PC-3 (cell line): ENCODE measurements around the gene FBXO31.

ENCODE experiments used
- EZH2phosphoT487 ChIP-seq: fragments of 300-600 bp; sonication (generic); IDR thresholded peaks from 2 replicates; pipeline ENCODE4 v1.6.1; 2018; ENCODE audit warnings: mild to moderate bottlenecking, antibody characterized with exemption, low read length, borderline replicate concordance
- TF ChIP-seq, protein P1 (sequence below): fragments of 300-600 bp; sonication (generic); conservative IDR thresholded peaks from 2 replicates; pipeline ENCODE4 v1.5.1; 2017; ENCODE audit warnings: antibody characterized with exemption, low read depth, mild to moderate bottlenecking, low read length

DNA sequence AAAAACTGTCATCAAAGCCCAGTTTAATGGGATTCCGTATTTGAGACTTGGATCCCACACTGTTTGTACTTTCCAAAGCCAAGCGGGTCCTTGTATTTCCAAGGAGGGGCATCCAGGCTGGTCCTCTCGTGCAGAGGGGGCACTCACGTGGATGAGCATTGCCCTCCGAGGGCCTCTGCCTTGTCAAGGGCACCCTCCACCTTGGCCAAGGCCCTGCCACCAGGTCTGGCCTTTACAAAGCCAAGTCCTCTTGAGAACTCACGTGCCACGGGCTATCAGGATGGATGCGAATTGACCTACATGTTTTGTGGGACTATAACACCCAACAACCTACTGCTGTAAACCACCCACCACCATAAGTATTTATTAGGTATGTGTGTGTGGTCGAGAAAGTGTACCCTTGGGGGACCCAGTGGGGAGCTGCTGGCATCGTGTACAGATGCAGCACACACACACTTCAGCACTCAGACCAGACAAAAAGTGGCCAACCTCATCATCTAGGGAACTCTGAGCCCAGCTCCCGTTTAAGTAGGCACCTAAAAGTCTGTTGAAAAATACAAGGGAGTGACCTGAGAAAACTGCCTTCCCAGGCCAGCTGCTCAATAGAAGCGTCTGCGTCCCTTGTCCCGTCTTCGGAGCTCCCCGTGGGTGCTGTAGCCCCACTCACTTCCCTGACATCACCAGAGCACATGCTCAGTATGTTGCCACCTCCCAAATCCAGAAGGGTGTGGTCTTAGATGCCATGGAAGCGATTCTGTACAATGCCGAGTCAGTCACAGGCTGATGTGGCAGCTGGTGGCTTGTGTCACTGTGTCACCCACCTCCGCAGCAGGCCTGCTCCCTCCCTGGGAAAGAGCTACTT lies 21.4 kb upstream of the FBXO31 start:
- TF ChIP-seq, protein P1, sequence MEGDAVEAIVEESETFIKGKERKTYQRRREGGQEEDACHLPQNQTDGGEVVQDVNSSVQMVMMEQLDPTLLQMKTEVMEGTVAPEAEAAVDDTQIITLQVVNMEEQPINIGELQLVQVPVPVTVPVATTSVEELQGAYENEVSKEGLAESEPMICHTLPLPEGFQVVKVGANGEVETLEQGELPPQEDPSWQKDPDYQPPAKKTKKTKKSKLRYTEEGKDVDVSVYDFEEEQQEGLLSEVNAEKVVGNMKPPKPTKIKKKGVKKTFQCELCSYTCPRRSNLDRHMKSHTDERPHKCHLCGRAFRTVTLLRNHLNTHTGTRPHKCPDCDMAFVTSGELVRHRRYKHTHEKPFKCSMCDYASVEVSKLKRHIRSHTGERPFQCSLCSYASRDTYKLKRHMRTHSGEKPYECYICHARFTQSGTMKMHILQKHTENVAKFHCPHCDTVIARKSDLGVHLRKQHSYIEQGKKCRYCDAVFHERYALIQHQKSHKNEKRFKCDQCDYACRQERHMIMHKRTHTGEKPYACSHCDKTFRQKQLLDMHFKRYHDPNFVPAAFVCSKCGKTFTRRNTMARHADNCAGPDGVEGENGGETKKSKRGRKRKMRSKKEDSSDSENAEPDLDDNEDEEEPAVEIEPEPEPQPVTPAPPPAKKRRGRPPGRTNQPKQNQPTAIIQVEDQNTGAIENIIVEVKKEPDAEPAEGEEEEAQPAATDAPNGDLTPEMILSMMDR: no peak
- no peak for TF ChIP-seq EZH2phosphoT487
